Head of caudate nucleus (tissue), 42 donors: ENCODE results near the gene RPL10A.

Experiments
- DNase-seq, 42 donors: peaks; one replicate each; pipeline versions ENCODE4 v3.0.0 to v3.0.0-alpha.2; 2020 to 2021; ENCODE audit warnings: mixed read lengths in 7 of 42
- intact Hi-C: fragments of 100-400 bp; cut with DNase I; formaldehyde crosslinking; loops from one replicate; pipeline ENCODE4 v1.15.0; 2022

RPL10A gene

DNA sequence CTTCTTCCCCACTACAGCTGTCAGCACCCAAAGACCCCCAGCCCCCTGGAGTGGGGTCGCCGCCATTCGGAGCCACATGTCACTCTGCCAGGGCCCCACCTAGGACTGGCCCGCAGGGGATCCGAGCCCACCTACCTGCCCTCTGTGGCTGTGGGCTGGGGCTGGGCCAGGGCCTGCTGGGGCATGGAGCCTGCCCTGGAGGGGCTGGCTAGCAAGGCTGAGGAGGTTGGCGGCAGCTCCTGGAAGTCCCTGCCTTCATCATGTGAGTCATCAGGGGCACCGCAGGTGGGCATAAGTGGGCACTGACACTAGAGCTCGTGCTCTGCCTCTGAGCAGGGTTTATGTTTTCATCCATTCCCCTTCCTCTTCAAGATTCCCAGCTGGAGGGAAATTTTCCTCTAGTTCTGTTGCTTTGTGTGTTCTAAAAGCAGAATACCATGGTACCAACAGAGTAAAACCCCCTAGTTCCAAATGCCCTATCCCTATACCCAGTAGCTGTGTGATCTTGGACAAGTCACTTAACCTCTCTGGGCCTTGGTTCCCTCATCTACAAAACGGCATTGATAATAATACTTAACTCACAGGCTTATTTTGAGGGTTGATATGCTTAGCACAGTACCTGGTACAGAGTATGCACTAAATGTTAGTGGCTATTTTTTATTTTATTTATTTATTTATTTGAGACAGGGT lies 24.7 kb upstream of the RPL10A start:
- DNase-seq: no peak
- intact Hi-C loops: no loop called here

DNA sequence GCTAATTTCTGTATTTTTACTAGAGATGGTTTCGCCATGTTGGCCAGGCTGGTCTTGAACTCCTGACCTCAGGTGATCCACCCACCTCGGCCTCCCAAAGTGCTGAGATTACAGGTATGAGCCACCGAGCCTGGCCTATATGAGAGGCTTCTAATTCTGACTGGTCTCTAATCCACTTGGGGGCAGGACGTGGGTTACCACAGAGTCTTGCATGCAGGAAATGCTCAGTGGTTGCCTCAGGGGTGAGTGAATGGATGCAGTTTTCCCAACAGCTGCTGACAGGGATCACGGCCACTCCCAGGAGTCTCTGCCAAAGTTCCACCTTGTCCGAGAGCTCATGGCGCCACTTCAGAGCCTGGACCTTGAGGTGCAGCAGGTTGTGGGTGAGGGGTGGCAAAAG lies 22.5 kb upstream of the RPL10A start:
- DNase-seq: no peak
- intact Hi-C loops: no loop called here

DNA sequence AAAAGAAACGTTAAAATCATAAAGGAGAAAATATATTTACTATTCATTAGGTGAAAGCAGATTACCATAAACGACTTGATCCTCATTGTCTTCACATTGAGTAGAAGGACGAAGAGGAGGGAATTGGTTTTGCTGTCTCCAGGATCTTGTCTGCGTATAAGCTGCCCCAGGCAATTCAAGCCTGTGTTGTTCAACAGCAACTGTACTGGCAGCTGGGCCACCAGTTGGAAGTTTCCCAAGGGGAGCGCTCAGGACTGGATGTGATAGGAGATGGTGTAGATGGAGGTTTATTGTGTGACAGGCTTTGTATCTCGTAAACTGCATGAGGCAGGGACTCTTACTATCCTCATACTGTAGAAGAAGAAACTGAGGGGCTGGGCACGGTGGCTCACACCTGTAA lies 20.0 kb upstream of the RPL10A start:
- intact Hi-C loops: no loop called here
- no peak for DNase-seq

DNA sequence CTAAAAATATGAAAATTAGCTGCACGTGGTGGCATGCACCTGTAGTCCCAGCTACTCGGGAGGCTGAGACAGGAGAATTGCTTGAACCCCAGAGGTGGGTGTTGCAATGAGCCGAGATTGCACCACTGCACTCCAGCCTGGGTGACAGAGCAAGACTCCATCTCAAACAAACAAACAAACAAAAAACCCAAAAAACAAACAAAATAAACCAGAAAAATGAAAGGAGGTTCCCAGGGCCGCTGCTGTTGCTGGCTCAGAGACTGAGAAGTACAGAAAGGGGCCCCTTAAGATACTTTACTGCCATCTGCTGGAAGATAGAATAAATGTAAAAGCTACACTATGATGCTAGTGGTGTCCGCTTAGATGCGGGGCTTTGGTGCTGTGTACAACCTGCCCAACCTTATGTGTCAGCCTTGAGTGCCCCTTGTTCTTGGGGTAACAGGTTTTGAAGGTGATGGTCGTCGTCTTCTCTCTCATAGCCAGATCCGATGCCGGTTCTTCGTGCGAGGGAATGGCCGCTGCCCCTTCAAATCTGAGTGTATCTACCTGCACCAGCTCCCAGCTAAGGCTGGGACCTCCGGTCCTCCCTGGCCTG lies 18.8 kb upstream of the RPL10A start:
- DNase-seq: peak in 27 of 42 donors; percentile 19 to 72 (median 38)
- intact Hi-C loops: no loop called here

DNA sequence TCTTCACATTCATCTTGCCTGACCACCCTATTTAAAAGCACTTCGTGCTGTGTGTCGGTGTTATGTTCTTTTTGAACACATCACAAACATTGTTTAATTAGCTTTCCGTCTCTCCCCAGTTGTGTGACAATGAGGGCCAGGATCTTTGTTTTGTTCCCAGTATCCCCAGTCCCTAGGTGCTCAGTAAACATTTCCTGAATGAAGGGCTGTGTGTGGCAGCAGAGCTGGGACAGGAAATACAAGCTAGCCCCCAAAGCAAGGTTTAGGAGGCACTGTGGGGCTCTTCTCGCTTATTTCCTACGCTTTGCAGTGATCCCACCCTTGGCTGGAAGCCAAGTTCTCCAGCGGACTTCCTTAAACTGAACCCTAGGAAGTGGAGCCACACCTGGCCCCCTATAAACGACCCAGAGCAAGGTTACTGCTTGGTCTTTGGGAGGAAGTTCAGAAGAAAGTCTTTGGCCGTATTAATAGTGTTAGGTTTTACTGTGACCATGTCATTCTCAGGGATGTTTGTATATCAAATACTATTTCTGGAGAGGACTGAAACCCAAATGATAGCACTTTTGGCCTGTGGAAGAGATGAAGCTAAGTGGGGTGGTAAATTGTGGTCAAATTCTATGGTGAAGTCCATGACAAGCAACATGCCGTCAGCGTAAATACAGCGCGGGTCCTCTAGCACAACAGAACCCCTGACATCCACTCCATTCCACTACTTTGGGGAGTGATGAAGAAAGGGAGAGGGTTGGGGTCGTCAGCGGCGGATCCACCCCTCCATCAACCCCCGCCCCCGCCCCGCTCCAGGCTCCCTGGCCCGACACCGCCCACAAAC lies 16.6 kb upstream of the RPL10A start:
- DNase-seq: no peak
- intact Hi-C loops: loop anchor here (2.0 kb wide), 1 partner anchor 109 kb away; the partner anchor contains the start of gene PPARD

DNA sequence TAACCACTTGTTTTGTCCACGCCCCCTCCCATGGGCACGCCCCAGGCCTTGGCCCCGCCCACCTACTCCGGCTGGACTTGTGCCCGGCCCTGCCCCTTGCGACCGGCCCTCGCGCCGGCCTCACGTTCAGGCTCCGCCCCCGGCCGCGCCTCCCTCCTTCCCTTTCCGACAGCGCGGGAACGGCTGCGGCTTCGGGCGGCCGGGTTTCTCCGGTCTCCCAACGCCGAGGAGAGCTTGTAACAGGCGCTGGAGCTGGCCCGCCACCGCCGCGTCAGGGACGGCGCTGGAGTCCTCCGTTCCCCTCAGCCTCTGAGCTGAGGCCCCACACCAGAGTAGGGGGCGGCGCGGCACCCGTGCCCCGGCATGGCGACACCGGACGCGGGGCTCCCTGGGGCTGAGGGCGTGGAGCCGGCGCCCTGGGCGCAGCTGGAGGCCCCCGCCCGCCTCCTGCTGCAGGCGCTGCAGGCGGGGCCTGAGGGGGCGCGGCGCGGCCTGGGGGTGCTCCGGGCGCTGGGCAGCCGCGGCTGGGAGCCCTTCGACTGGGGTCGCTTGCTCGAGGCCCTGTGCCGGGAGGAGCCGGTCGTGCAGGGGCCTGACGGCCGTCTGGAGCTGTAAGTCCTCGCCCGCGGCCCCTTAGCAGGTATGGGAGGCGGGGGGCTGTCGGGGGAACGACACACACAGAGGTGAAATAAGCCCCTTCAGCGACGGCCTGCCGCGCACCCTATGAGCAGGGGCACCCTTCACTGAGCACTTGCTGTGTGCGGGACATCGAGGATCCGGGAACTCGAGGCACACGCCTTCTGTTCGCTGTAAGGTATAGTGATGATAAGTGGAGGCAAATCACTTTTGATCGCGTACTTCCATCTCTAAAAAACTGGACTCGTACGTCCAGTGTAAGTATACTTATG lies 15.8 kb upstream of the RPL10A start, which contains the start of gene FANCE:
TSS of gene FANCE (plus strand) at position 156 of the 908 bp plus-strand sequence. CDS start at position 364, 208 bp downstream.
- intact Hi-C loops: no loop called here

DNA sequence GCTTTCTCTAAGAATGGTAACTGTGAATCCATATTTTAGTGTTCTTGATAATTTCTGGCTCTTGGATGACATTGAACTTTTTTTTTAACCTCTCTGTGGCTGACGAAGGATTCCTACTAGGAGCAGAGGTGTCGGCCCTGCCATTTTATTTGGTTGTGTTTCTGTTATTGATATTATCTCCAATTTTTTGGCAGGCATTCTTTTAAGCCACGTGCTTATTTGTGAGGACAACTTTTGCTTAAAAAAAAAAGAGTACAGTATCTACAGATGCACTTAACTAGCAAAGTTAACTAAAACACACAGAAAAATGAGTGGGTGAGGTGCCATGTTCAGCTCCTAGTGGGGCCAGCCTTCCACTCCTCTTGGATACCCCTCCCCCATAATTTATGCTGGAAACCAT lies 15.0 kb upstream of the RPL10A start:
- no peak for DNase-seq
- intact Hi-C loops: no loop called here

More for the DNA sequence above, 15.8 kb upstream of the RPL10A start, which contains the start of gene FANCE:
- DNase-seq: peak; percentile 83 to 97 (median 92)

DNA sequence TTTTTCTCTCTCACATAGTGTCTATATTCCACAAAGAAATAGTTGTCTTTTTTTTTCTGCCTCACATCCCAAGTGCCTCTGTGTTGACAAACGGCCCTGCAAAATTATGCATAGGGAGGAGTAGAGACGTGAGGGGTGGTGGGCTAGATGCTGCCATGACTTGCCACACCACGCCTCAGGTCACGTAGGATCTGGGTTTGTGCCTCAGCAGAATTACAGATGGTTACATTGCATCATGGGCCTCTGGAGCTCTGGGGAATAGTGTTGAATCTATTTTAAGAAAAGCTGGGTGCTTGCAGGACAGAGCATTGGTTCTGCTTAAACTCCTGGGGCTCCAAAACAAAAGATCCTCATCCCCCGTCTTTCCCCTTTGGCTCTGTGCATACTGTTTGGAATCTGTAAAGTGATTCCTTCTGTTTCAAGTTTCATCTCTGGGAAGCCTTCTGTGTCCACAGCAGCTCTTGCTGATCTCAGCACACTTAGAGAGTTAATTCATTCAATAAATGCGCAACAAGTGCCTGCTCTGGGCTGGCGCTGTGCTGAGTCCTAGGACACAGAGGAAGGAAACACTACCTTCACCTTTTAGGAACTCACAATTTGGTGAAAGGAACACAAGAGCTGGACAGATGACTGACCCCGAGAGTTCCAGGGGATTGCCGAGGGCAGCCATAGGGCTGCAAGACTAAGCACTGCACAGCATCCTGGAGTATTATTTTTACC lies 13.7 kb upstream of the RPL10A start:
- intact Hi-C loops: no loop called here

DNA sequence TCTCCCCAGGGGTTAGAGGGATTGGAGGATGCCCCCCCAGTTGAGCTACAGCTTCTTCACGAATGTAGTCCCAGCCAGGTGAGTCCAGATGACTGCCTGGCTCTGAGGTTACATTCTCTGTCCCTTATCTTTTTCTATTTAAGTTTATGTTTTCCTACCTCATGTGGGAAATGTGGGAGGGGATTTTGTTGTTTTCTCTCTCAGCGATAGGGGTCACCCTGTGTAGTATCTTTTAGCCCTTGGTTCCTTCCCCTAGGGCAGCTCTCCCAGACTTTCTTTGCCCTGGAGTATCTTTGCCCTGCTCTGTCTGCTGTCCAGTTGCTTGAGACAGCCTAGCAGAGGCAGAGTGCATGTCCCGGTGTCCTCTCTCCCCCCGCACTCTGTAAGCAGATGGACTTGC lies 10.3 kb upstream of the RPL10A start:
- DNase-seq: no peak
- intact Hi-C loops: no loop called here

More for the DNA sequence above, 13.7 kb upstream of the RPL10A start:
- no peak for DNase-seq

DNA sequence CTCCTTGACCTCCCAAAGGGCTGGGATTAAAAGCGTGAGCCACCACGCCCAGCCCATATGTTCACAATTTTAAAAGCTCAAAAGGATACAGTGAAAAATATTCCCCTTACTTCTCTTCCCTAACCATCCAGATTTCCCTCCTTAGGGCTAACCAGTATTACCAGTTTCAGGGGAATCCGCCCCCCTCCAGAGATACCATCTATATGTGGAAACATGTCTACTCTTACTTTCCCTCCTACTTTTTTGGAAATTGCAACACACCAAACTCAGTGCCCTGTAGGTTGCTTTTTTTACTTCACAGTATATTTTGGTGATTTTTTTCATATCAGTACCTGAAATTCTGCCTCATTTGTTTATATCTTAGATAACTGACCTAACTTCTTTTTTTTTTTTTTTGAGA lies 6.9 kb upstream of the RPL10A start:
- DNase-seq: no peak
- intact Hi-C loops: no loop called here

DNA sequence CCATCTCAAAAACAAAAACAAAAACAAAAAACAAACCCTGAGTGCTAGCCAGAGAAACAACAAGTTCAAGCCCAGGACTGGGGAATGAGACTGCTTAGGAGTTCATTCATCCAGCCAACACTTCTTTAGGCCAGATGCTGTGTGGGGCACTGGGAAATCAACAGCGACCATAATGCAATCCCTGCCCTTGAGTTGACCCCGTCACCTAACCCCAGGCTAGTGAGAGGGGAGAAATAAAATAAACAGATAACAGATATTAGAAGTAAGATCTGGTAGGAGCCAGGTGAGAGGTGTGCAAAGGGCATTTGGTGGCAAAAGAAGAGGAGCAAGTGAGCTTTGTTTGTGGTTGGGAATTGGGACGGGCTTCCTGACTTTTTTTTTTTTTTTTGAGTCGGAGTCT lies 4.9 kb upstream of the RPL10A start:
- no peak for DNase-seq
- intact Hi-C loops: no loop called here

DNA sequence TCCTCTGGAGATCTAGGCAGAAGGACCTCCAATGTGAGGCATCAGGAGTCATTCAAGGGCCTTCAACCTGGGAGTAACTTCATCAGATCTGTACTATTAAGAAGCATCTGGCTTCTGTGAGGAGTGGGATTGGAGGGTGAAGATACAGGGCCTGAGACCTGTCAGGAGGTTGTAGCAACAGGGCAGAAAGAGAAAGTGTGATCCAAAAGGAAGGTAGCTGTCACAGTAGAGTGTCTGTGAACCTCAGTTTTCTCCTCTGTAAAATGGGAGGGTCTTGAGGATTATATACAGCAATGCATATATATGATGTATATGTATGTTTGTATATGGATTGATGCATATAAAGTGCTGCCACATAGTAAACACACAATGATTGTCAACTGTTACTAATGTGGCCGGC lies 2.6 kb upstream of the RPL10A start:
- intact Hi-C loops: no loop called here
- no peak for DNase-seq

DNA sequence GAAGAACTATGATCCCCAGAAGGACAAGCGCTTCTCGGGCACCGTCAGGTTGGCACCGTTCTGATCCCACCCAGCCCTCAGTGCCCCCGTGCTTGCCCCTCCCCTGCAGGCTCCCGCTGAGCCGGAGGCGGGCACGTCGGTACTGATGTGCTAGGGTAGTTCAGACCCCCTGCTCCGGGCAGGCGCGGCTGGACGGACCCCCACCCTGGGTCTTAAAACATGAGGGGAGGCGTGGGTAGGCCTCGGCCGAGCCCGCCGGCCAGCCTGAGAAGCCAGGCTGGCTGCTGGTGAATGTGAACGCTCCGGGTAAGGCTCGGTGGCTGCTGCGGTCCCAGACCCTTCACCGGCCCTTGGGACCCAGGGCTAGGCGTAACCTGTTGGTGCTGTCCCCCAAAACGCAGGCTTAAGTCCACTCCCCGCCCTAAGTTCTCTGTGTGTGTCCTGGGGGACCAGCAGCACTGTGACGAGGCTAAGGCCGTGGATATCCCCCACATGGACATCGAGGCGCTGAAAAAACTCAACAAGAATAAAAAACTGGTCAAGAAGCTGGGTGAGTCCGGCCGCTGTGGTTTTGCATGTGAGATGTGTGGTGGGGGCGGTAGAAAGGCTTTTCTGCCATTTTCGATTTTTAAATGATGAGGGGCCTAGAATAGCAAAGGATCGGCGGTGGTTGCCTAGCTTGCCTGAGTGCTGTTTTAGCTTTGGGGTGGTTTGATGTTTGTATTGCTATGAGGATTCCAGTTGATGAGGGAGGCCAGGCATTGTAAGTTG lies 964 bp downstream of the RPL10A start:
- peak in 9 of 42 donors; percentile 18 to 71 (median 42) for DNase-seq

DNA sequence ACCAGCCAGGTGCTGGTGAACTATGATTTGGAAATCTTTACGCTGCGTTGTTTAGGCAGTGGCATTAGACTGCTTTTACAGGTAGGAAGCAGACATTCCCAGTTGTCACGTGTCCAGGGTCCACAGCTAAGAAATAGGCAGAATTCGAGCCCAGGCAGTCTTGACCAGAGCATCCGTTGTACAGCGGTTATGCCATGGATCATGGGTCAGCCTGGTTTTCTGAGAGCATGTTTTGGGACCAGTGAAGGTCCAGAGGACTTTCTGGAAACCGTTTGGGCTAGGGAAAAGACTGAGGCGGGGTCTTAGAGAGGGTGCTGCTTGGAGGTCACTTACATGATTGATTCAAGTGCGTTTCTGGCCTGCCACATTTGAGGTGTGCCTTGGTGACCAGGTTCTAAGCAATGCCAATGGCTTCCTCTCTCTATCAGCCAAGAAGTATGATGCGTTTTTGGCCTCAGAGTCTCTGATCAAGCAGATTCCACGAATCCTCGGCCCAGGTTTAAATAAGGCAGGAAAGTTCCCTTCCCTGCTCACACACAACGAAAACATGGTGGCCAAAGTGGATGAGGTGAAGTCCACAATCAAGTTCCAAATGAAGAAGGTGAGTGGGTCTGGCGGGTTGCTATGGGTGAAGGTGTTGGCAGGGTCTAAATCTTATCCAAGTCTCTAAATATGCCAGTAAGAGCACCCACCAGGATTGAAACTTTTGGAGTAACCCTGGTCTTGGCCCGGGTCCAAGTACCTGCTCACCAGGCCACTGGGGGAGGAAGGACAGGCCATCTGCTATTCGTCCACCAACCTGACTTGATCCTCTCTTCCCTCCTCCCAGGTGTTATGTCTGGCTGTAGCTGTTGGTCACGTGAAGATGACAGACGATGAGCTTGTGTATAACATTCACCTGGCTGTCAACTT lies 1.8 kb downstream of the RPL10A start:
- intact Hi-C loops: no loop called here
- no peak for DNase-seq

More for the DNA sequence above, 964 bp downstream of the RPL10A start:
- intact Hi-C loops: loop anchor here (1.0 kb wide), 1 partner anchor 127 kb away; the partner anchor contains the start of gene PPARD

DNA sequence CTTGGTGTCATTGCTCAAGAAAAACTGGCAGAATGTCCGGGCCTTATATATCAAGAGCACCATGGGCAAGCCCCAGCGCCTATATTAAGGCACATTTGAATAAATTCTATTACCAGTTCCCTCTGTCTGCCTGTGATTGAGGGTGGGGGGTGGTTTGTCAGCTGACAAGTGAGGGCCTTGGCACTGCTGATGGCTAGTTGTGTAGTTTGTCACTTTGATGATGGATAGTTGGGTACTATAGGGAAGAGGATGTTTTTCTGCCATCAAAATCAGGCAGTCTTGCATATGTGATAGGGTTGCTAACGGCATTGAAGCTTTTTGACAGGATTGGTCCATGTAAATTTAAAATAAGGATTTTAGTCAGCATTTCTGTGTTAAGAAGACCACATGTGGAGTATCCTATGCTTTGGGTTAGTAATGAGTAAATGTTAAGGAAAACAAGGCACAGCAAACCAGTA lies 2.5 kb downstream of the RPL10A start:
- peak in 1 of 42 donors; percentile 19 for DNase-seq
- intact Hi-C loops: no loop called here

DNA sequence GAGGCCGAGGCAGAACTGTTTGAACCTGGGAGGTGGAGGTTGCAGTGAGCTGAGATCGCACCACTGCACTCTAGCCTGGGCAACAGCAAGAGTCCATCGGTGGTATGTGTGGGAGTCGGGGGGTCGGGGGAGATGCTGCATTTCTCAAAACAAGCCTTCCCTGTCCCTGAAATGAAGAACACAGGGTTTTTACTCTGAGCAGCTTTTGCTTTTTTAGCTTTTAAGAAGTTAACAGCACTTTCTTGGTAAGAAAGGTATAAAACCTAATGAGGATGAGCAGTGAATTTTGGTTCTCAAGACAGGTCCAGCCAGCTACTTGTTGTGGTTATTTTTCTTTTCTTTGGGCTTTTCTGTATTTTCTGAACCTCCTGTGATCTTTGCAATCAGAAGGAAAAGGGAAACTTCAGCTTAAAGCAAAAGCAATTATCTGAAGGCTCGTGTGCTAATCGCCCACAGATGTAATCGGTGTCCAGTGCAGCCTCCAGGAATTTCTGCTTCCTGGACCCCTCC lies 3.7 kb downstream of the RPL10A start:
- intact Hi-C loops: no loop called here
- no peak for DNase-seq
